IMR-90 (cell line): Measurements from ENCODE around the gene SLC4A8. TPM values are rescaled to one million over a fixed set of nuclear protein-coding genes. Genes with fewer than 3 reads are reported as not detected.

Experiments
- ATAC-seq: fragments of 200-7000 bp; cut with Tn5 transposase; 2 replicates; pipeline ENCODE4 v1.9.1; 2020; ENCODE audit warnings: low read depth, mild to moderate bottlenecking, moderate library complexity
- BruUV-seq: library from RNA; stranded (reverse); fragments of 400-500 nt; replicated peaks from 2 replicates; lab custom pipeline; 2021; lab: Mats Ljungman, UMichigan
- CTCF ChIA-PET: fragments of 300-600 bp; formaldehyde crosslinking; extraction: SDS; loops from one replicate; lab custom pipeline; 2021; ENCODE audit warnings: antibody characterized with exemption; lab: Yijun Ruan, JAX
- POLR2A ChIA-PET: fragments of 300-600 bp; sonication (Branson Sonifier 250); formaldehyde crosslinking; loops from one replicate; lab custom pipeline; 2022; ENCODE audit warnings: antibody characterized with exemption; ENCODE audit not compliant: unreplicated experiment; lab: Charles Lee
- DNase-seq: peaks from one replicate; pipeline ENCODE4 v3.0.0; 2013
- H2AFZ ChIP-seq: replicated peaks from 2 replicates; pipeline ENCODE3; 2013; ENCODE audit warnings: low read length, mild to moderate bottlenecking; ENCODE audit not compliant: poor library complexity
- H2AK5ac ChIP-seq: 2 replicates; pipeline ENCODE4 v1.6.1; 2013; ENCODE audit warnings: low read depth, low read length, inconsistent platforms
- H2AK9ac ChIP-seq: replicated peaks from 2 replicates; pipeline ENCODE3; 2013; ENCODE audit warnings: mild to moderate bottlenecking, low read depth, low read length, moderate library complexity; ENCODE audit not compliant: poor library complexity
- H2BK120ac ChIP-seq: 2 replicates; pipeline ENCODE4 v1.6.1; 2013; ENCODE audit warnings: low read depth, low read length, inconsistent platforms
- H2BK15ac ChIP-seq: 3 replicates; pipeline ENCODE4 v1.6.1; 2013; ENCODE audit warnings: low read depth, low read length, inconsistent platforms
- H2BK20ac ChIP-seq: 2 replicates; pipeline ENCODE4 v1.6.1; 2013; ENCODE audit warnings: low read depth, mild to moderate bottlenecking, inconsistent platforms, low read length, moderate library complexity
- H2BK5ac ChIP-seq: 2 replicates; pipeline ENCODE4 v1.6.1; 2013; ENCODE audit warnings: mild to moderate bottlenecking, low read depth, low read length, inconsistent platforms; ENCODE audit not compliant: poor library complexity, severe bottlenecking
- H3K14ac ChIP-seq: replicated peaks from 2 replicates; pipeline ENCODE4 v1.6.1; 2013; ENCODE audit warnings: low read depth, low read length, inconsistent platforms
- H3K18ac ChIP-seq: 2 replicates; pipeline ENCODE4 v1.6.1; 2013; ENCODE audit warnings: low read depth, low read length, control low read depth
- H3K23ac ChIP-seq: 2 replicates; pipeline ENCODE4 v1.6.1; 2013; ENCODE audit warnings: low read depth, low read length, inconsistent platforms
- H3K27ac ChIP-seq: 2 replicates; pipeline ENCODE4 v1.5.1; 2013; ENCODE audit warnings: mild to moderate bottlenecking, control low read depth, low read length; ENCODE audit not compliant: insufficient read depth
- H3K27me3 ChIP-seq: 2 replicates; pipeline ENCODE4 v1.6.1; 2013; ENCODE audit warnings: low read length; ENCODE audit not compliant: control insufficient read depth, insufficient read depth
- H3K36me3 ChIP-seq: 2 replicates; pipeline ENCODE4 v1.6.1; 2013; ENCODE audit warnings: low read length, mixed read lengths; ENCODE audit not compliant: control insufficient read depth, insufficient read depth
- H3K4ac ChIP-seq: 2 replicates; pipeline ENCODE4 v1.6.1; 2013; ENCODE audit warnings: low read depth, low read length, inconsistent platforms
- H3K4me1 ChIP-seq: 2 replicates; pipeline ENCODE4 v1.6.1; 2013; ENCODE audit warnings: low read length, mixed read lengths; ENCODE audit not compliant: control insufficient read depth, insufficient read depth
- H3K4me2 ChIP-seq: 2 replicates; pipeline ENCODE4 v1.6.1; 2013; ENCODE audit warnings: low read depth, mild to moderate bottlenecking, control low read depth, low read length, moderate library complexity
- H3K4me3 ChIP-seq: 2 replicates; pipeline ENCODE4 v1.5.1; 2013; ENCODE audit warnings: low read depth, mild to moderate bottlenecking, control low read depth, low read length, moderate library complexity; ENCODE audit not compliant: insufficient read depth
- H3K56ac ChIP-seq: 2 replicates; pipeline ENCODE4 v1.6.1; 2013; ENCODE audit warnings: low read length, inconsistent platforms; ENCODE audit not compliant: insufficient read depth; ENCODE audit errors: extremely low read depth
- H3K79me1 ChIP-seq, 2 experiments: 2 replicates each; pipeline ENCODE4 v1.6.1; 2013; ENCODE audit warnings: low read length in 2 of 2, inconsistent platforms in 1 of 2, low read depth in 1 of 2
- H3K9ac ChIP-seq: 2 replicates; pipeline ENCODE4 v1.6.1; 2013; ENCODE audit warnings: low read depth, low read length, control low read depth
- H3K9me1 ChIP-seq: 2 replicates; pipeline ENCODE4 v1.6.1; 2013; ENCODE audit warnings: low read length, inconsistent platforms; ENCODE audit not compliant: insufficient read depth
- H3K9me3 ChIP-seq: 2 replicates; pipeline ENCODE4 v1.6.1; 2013; ENCODE audit warnings: low read length; ENCODE audit not compliant: control insufficient read depth, insufficient read depth
- H4K20me1 ChIP-seq: 2 replicates; pipeline ENCODE4 v1.6.1; 2013; ENCODE audit warnings: low read length, inconsistent platforms; ENCODE audit not compliant: insufficient read depth
- H4K5ac ChIP-seq: 2 replicates; pipeline ENCODE4 v1.6.1; 2013; ENCODE audit warnings: mild to moderate bottlenecking, low read depth, low read length, control low read depth
- H4K8ac ChIP-seq, 2 experiments: 2 replicates each; pipeline ENCODE4 v1.6.1; 2013; ENCODE audit warnings: low read depth in 2 of 2, low read length in 2 of 2, control low read depth in 1 of 2, inconsistent platforms in 1 of 2
- H4K91ac ChIP-seq: 2 replicates; pipeline ENCODE4 v1.6.1; 2013; ENCODE audit warnings: low read depth, low read length, inconsistent platforms; ENCODE audit not compliant: insufficient read depth
- CHD1 ChIP-seq: IDR thresholded peaks from 2 replicates; pipeline ENCODE4 v1.6.1; 2012; ENCODE audit warnings: low read depth, low read length, improper control_type of control experiment
- POLR2A ChIP-seq: IDR thresholded peaks from 2 replicates; pipeline ENCODE4 v1.6.1; 2012; ENCODE audit warnings: mild to moderate bottlenecking, low read depth, low read length
- RAD21 ChIP-seq: IDR thresholded peaks from 2 replicates; pipeline ENCODE4 v1.6.1; 2012; ENCODE audit warnings: low read length, improper control_type of control experiment
- SMC3 ChIP-seq: fragments of 150-350 bp; IDR thresholded peaks from 2 replicates; pipeline ENCODE4 v1.6.1; 2016; ENCODE audit warnings: low read depth, mild to moderate bottlenecking, antibody characterized with exemption, low read length, moderate library complexity
- WGBS, 2 experiments: methylation state at CpG; one replicate each; pipeline versions ENCODE4 v1.1.5 to v1.1.7; 2013; ENCODE audit warnings: missing lambda C conversion rate in 2 of 2; ENCODE audit not compliant: insufficient read length in 1 of 2; ENCODE audit errors: extremely low coverage in 2 of 2; 5-methylcytosine and 5-hydroxymethylcytosine counted together
- dilution Hi-C: fragments of 300-500 bp; cut with HindIII; formaldehyde crosslinking; loops from one replicate; pipeline ENCODE4 v1.14.3; 2018; ENCODE audit warnings: low sequenced_read_pairs; ENCODE audit not compliant: unreplicated experiment
- in situ Hi-C: fragments of 300-500 bp; cut with MboI; formaldehyde crosslinking; loops from 3 replicates; pipeline ENCODE4 v1.14.3; 2019; ENCODE audit warnings: low sequenced_read_pairs, inconsistent platforms, mixed read lengths
- intact Hi-C: fragments of 100-400 bp; cut with micrococcal nuclease; formaldehyde crosslinking; loops from 2 replicates; pipeline ENCODE4 v1.10.0; 2022
- polyA plus RNA-seq, 3 experiments: library from polyadenylated mRNA; depleted of rRNA; stranded (reverse); fragments of >200 nt; gene quantifications; 2 replicates each; pipeline ENCODE4 v1.2.3, GENCODE V29; 2012; ENCODE audit warnings: low replicate concordance in 1 of 3
- total RNA-seq: library from RNA; depleted of rRNA; stranded (reverse); fragments of >200 nt; gene quantifications from 2 replicates; pipeline ENCODE4 v1.2.3, GENCODE V29; 2012
- TF ChIP-seq, protein P1 (sequence below): conservative IDR thresholded peaks from 2 replicates; pipeline ENCODE4 v1.5.1; 2012; ENCODE audit warnings: mild to moderate bottlenecking, low read depth, low read length, improper control_type of control experiment

Gene SLC4A8
- total and polyA plus RNA-seq, 2 of the 4 experiments (the other 2 are of a cell fraction), result 3.1 to 5.2 TPM

DNA sequence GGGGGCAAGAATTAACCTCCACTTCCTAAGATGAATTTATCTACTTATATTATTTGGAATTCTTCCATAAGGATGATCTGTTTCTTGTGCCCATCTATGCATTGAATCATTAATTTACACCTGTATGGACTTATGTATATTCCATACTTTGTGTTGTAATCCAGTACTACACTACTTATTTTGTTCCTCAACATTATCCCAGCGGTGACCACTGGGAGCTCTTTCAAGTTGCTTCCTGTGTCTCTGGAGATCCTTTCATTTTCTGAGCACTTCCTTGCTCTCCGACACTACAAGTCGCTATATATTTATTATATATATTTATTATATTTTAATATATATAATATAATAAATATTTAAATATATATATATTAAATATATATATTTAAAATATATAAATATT lies 111.5 kb downstream of the SLC4A8 start:
- Histone ChIP-seq H3K9me3 (no peaks in the 10 kb centered on the region), H4K91ac (no peak overlapping the region), H3K23ac (no peak overlapping the region), H3K36me3 (no peaks in the 10 kb centered on the region), H3K4me2 (no peak overlapping the region), H3K56ac (no peak overlapping the region), H4K5ac (no peak overlapping the region), H2BK5ac (no peak overlapping the region), H2BK15ac (no peak overlapping the region), H3K27ac (no peak overlapping the region), H2AK5ac (no peak overlapping the region), H3K18ac (no peak overlapping the region), H3K4ac (no peak overlapping the region), H2BK120ac (no peak overlapping the region), H3K4me3 (no peak overlapping the region), H2AK9ac (no peak overlapping the region), H3K27me3 (peaks cover 2% of the 10 kb centered on the region), H3K4me1 (peaks cover 2% of the 10 kb centered on the region; the same call in 1 of the 2 replicates), H2AFZ (no peak overlapping the region), H3K14ac (no peak overlapping the region), H2BK20ac (no peak overlapping the region), H3K9me1 (peaks cover 3% of the 10 kb centered on the region; the same call in 1 of the 2 replicates), H4K20me1 (no peaks in the 10 kb centered on the region), H4K8ac (no peak overlapping the region), H3K79me1 (no peaks in the 10 kb centered on the region), H3K9ac (no peak overlapping the region)
- dilution Hi-C loops (no loop called here), intact Hi-C loops (no loop called here), in situ Hi-C loops (loop anchor here (10.0 kb wide), 1 partner anchor 269 kb away; no protein-coding TSS in a partner anchor)
- no TSS peak for BruUV-seq
- ATAC-seq (no peak), DNase-seq (peak; percentile 19)
- TF ChIP-seq SMC3 (no peak), CHD1 (no peak), POLR2A (no peak), RAD21 (no peak)
- TF ChIP-seq, protein P1, sequence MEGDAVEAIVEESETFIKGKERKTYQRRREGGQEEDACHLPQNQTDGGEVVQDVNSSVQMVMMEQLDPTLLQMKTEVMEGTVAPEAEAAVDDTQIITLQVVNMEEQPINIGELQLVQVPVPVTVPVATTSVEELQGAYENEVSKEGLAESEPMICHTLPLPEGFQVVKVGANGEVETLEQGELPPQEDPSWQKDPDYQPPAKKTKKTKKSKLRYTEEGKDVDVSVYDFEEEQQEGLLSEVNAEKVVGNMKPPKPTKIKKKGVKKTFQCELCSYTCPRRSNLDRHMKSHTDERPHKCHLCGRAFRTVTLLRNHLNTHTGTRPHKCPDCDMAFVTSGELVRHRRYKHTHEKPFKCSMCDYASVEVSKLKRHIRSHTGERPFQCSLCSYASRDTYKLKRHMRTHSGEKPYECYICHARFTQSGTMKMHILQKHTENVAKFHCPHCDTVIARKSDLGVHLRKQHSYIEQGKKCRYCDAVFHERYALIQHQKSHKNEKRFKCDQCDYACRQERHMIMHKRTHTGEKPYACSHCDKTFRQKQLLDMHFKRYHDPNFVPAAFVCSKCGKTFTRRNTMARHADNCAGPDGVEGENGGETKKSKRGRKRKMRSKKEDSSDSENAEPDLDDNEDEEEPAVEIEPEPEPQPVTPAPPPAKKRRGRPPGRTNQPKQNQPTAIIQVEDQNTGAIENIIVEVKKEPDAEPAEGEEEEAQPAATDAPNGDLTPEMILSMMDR, result peak; percentile 12; the same call in 1 of the 2 replicates
- ChIA-PET POLR2A (no interaction called here), CTCF (no interaction called here)
- whole genome bisulfite sequencing, 2 experiments, result no CpG with 5 or more reads among the region's 3 CpGs
